Transverse colon (tissue), 4 donors: ENCODE data around the gene ATP8A1. TPM values are rescaled to one million over a fixed set of nuclear protein-coding genes. Genes with fewer than 3 reads are reported as not detected.

Experiments used
- DNase-seq: peaks from one replicate; pipeline ENCODE4 v3.0.0-alpha.2; 2019
- H3K27ac ChIP-seq, 4 donors: fragments of 200-600 bp; sonication (generic); 2 replicates each; pipeline ENCODE4 v1.5.1; 2016 to 2018; ENCODE audit warnings: inconsistent platforms in 4 of 4
- H3K27me3 ChIP-seq: fragments of 200-600 bp; sonication (generic); 2 replicates; pipeline ENCODE4 v1.5.1; 2017; ENCODE audit warnings: inconsistent platforms
- H3K36me3 ChIP-seq, 4 donors: fragments of 200-600 bp; sonication (generic); 2 replicates each; pipeline ENCODE4 v1.5.1; 2017 to 2019; ENCODE audit warnings: inconsistent platforms in 4 of 4
- H3K4me1 ChIP-seq, 4 donors: fragments of 200-600 bp; sonication (generic); 2 replicates each; pipeline ENCODE4 v1.5.1; 2017 to 2020; ENCODE audit warnings: inconsistent platforms in 4 of 4
- H3K4me3 ChIP-seq, 4 donors: fragments of 200-600 bp; sonication (generic); 1 replicate in 1 of 4; 2 replicates in 3 of 4; pipeline versions ENCODE4 v1.5.1 to v1.6.1; 2017 to 2019; ENCODE audit warnings: inconsistent platforms in 4 of 4
- H3K9me3 ChIP-seq, 2 donors: fragments of 200-600 bp; sonication (generic); 2 replicates each; pipeline ENCODE4 v1.5.1; 2017 to 2019; ENCODE audit warnings: inconsistent platforms in 2 of 2
- EP300 ChIP-seq: sonication (generic); formaldehyde crosslinking; IDR thresholded peaks from one replicate; pipeline ENCODE4 v1.6.1; 2017; ENCODE audit warnings: antibody characterized with exemption, low read depth
- POLR2A ChIP-seq: fragments of 450-650 bp; IDR thresholded peaks from one replicate; pipeline ENCODE4 v1.6.1; 2016; ENCODE audit warnings: antibody characterized with exemption, mild to moderate bottlenecking, moderate library complexity
- POLR2AphosphoS5 ChIP-seq, 3 donors: sonication (generic); formaldehyde crosslinking; IDR thresholded peaks; one replicate each; pipeline ENCODE4 v1.6.1; 2016; ENCODE audit warnings: antibody characterized with exemption in 3 of 3
- WGBS, 2 donors: methylation state at CpG; one replicate each; pipeline ENCODE4 v1.1.5; 2018; ENCODE audit warnings: low coverage in 1 of 2; 5-methylcytosine and 5-hydroxymethylcytosine counted together
- in situ Hi-C, 4 donors: fragments of 200-750 bp; cut with MboI; loops; one replicate each; pipeline versions ENCODE4 v1.15.0 to v1.15.1; 2017; ENCODE audit warnings: low sequenced_read_pairs in 3 of 4, low pct_ligation_motif_present in 1 of 4, low pct_unique_long_range_greater_than_20kb in 1 of 4
- intact Hi-C: fragments of 100-400 bp; cut with DNase I; formaldehyde crosslinking; loops from one replicate; pipeline ENCODE4 v1.15.1; 2023; ENCODE audit warnings: low total_unique reads
- total RNA-seq, 4 donors: library from RNA; depleted of rRNA; stranded (reverse); fragments of >200 nt; gene quantifications; one replicate each; pipeline ENCODE4 v1.1.0, GENCODE V29; 2016
- TF ChIP-seq, protein P1 (sequence below), 5 experiments: fragments of 200-600 bp in 3 of 5; fragments of 450-650 bp in 2 of 5; sonication (generic) in 3 of 5; IDR thresholded peaks; 1 replicate in 2 of 5; 2 replicates in 3 of 5; pipeline ENCODE4 v1.5.1; 2016 to 2017; ENCODE audit warnings: antibody characterized with exemption in 5 of 5, inconsistent platforms in 3 of 5, mild to moderate bottlenecking in 2 of 5, moderate library complexity in 1 of 5

ATP8A1 gene
- total RNA-seq, 4 donors from 2014 or later, result 72.2 to 255 (median 166) TPM

GRCh38 chr4:42412251-42412650, 244.7 kb downstream of the ATP8A1 start:
- in situ Hi-C loops, result no loop called here
- H3K36me3 ChIP-seq, result peaks cover 0 to 12% (median 0%) of the 10 kb centered on the region in 4 donors
- H3K4me3 ChIP-seq, result no peak overlapping the region
- no peaks in the 10 kb centered on the region for H3K4me1 ChIP-seq
- TF ChIP-seq POLR2AphosphoS5 (IDR thresholded peaks at IDR 0.05), result no peak
- TF ChIP-seq, protein P1, sequence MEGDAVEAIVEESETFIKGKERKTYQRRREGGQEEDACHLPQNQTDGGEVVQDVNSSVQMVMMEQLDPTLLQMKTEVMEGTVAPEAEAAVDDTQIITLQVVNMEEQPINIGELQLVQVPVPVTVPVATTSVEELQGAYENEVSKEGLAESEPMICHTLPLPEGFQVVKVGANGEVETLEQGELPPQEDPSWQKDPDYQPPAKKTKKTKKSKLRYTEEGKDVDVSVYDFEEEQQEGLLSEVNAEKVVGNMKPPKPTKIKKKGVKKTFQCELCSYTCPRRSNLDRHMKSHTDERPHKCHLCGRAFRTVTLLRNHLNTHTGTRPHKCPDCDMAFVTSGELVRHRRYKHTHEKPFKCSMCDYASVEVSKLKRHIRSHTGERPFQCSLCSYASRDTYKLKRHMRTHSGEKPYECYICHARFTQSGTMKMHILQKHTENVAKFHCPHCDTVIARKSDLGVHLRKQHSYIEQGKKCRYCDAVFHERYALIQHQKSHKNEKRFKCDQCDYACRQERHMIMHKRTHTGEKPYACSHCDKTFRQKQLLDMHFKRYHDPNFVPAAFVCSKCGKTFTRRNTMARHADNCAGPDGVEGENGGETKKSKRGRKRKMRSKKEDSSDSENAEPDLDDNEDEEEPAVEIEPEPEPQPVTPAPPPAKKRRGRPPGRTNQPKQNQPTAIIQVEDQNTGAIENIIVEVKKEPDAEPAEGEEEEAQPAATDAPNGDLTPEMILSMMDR (IDR thresholded peaks at IDR 0.05), result no peak
- TF ChIP-seq EP300, result no peak
- TF ChIP-seq POLR2A, result no peak
- intact Hi-C loops, result no loop called here
- DNase-seq, result no peak
- 78 to 81% methylated on average over 2 of the region's 2 CpGs for WGBS, 2 donors
- no peak overlapping the region for H3K27ac ChIP-seq
- no peaks in the 10 kb centered on the region for H3K9me3 ChIP-seq
- no peaks in the 10 kb centered on the region for H3K27me3 ChIP-seq

DNA sequence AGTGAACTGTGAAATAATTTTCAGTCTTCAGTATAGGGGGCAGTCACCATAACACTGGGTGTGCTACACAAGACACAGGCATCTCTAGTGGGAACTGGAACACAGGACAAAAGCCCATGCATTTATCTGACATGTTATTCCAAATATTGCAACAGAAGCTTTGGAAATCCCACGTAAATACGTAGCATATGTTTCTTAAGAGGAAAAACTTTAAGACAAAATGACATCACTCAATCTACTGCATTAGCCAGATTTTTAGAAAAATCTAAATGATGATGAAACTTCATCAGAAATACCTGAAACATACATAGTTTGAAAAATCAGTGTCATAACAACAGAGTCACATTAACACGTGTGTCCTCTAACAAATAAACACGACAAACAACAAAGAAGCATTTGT, 245.1 kb downstream of the ATP8A1 start:
- H3K27ac ChIP-seq, result no peak overlapping the region
- H3K9me3 ChIP-seq, result no peaks in the 10 kb centered on the region
- no peak for DNase-seq
- H3K4me3 ChIP-seq, result no peak overlapping the region
- TF ChIP-seq POLR2AphosphoS5 (IDR thresholded peaks at IDR 0.05), result no peak
- no peak for TF ChIP-seq EP300
- TF ChIP-seq POLR2A, result no peak
- TF ChIP-seq, protein P1 (IDR thresholded peaks at IDR 0.05), result no peak
- in situ Hi-C loops (no loop called here), intact Hi-C loops (no loop called here)
- H3K36me3 ChIP-seq, result peaks cover 0 to 12% (median 0%) of the 10 kb centered on the region in 4 donors
- 76 to 88% methylated on average over 3 to 4 of the region's 4 CpGs for WGBS, 2 donors
- no peaks in the 10 kb centered on the region for H3K27me3 ChIP-seq
- no peaks in the 10 kb centered on the region for H3K4me1 ChIP-seq

DNA sequence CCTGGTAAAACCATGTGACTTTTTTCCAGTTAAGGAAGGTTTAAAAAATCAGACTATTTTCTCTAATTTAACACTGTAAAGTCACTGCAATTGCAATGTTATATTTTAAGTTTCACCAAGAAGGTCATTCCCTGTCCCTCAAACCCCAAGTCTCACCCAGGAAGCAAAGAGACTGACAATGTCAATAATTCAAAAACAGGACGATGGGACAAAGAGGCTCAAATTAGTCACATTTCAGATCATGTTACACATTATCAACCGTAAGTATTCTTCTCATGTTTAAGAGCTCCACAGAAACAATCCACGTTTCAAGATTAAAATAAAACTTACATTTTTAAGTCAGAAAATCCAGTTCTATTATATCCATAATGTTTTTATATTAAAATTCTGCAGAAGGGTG, 246.5 kb downstream of the ATP8A1 start:
- Histone ChIP-seq H3K4me1 (no peaks in the 10 kb centered on the region), H3K36me3 (peaks cover 0 to 12% (median 0%) of the 10 kb centered on the region in 4 donors), H3K9me3 (no peaks in the 10 kb centered on the region), H3K27me3 (no peaks in the 10 kb centered on the region), H3K4me3 (no peak overlapping the region), H3K27ac (no peak overlapping the region)
- intact Hi-C loops, result no loop called here
- WGBS, 2 donors, result 71 to 80% methylated on average over 3 of the region's 3 CpGs
- TF ChIP-seq EP300, result no peak
- TF ChIP-seq, protein P1 (IDR thresholded peaks at IDR 0.05), result no peak
- TF ChIP-seq POLR2A, result no peak
- TF ChIP-seq POLR2AphosphoS5 (IDR thresholded peaks at IDR 0.05), result no peak
- DNase-seq, result no peak
- in situ Hi-C loops, result no loop called here

- no peak overlapping the region for H3K4me3 ChIP-seq
- H3K4me1 ChIP-seq, result peaks cover 0 to 4% (median 2%) of the 10 kb centered on the region in 4 donors
- H3K27ac ChIP-seq, result no peak overlapping the region
- H3K27me3 ChIP-seq, result peaks cover 38% of the 10 kb centered on the region
- H3K9me3 ChIP-seq, result no peaks in the 10 kb centered on the region
- TF ChIP-seq POLR2AphosphoS5 (IDR thresholded peaks at IDR 0.05) (no peak), POLR2A (no peak), EP300 (no peak)
- TF ChIP-seq, protein P1 (IDR thresholded peaks at IDR 0.05), result no peak
- intact Hi-C loops, result no loop called here
- DNase-seq, result no peak
- WGBS, 2 donors, result 92 to 100% methylated on average over 3 to 6 of the region's 6 CpGs
- no peaks in the 10 kb centered on the region for H3K36me3 ChIP-seq
- in situ Hi-C loops, result no loop called here
Observed at GRCh38 chr4:42404001-42404400, 252.9 kb downstream of the ATP8A1 start.
